ENCODE results near the gene CFDP1.
A peak's percentile ranks its signal among the peaks of the same experiment; 100 is the strongest.

DNA sequence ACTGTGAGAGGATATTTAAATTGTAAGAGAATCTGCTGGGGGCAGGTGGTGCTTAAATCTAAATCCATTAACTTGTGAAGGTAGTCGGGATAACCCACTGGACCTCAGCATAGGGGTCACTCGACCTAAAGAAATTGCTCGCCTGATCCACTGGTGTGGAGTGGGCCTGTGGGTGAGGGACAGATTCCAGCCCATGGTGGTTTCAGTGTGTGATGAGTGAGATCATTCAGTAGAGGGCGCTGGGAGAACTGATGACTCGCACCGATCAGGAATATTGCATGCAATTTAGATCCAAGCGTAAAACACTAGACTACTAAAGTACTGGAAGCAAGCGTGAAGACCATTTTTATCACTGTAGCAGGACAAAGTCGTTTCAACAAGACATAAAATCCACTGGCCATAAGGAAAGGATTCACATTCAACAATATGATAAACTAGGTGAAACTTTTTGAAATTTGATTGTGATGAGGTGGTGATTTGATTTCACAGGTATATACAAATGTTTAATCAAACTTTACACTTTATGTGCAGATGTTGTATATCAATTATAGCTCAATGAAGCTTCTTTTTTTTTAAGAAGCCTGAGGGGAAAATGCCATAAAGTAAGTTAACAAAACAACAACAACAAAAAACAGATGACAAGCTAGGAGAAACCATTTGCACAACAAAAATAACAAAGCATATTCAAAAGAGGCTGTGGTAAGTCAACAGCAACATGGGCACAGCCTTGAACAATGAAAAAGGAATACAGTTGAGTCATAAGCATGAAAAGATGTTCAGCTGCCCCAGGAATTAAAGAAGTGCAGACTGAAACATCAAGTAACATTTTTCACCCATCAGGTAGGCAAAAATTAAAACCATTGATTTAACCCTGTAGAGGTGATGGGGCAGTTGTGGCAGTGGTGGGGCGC is 38.7 kb upstream of the CFDP1 start:
- TF ChIP-seq, protein P1, sequence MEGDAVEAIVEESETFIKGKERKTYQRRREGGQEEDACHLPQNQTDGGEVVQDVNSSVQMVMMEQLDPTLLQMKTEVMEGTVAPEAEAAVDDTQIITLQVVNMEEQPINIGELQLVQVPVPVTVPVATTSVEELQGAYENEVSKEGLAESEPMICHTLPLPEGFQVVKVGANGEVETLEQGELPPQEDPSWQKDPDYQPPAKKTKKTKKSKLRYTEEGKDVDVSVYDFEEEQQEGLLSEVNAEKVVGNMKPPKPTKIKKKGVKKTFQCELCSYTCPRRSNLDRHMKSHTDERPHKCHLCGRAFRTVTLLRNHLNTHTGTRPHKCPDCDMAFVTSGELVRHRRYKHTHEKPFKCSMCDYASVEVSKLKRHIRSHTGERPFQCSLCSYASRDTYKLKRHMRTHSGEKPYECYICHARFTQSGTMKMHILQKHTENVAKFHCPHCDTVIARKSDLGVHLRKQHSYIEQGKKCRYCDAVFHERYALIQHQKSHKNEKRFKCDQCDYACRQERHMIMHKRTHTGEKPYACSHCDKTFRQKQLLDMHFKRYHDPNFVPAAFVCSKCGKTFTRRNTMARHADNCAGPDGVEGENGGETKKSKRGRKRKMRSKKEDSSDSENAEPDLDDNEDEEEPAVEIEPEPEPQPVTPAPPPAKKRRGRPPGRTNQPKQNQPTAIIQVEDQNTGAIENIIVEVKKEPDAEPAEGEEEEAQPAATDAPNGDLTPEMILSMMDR (IDR thresholded peaks at IDR 0.05) = peak; percentile 57 to 84 (median 74)
- TF ChIP-seq POLR2A (IDR thresholded peaks at IDR 0.05) = no peak

Measured in heart left ventricle (tissue), 13 donors.